A673 (cell line): ENCODE data around the gene MYF5. TPM values are rescaled to one million over a fixed set of nuclear protein-coding genes. Genes with fewer than 3 reads are reported as not detected.

Source experiments
- BruUV-seq: library from RNA; stranded (reverse); fragments of 400-500 nt; replicated peaks from 2 replicates; lab custom pipeline; 2021; lab: Mats Ljungman, UMichigan
- CTCF ChIA-PET: fragments of 300-600 bp; sonication (Branson Sonifier 250); formaldehyde crosslinking; loops from one replicate; lab custom pipeline; 2022; ENCODE audit warnings: antibody characterized with exemption; lab: Charles Lee
- POLR2A ChIA-PET: fragments of 300-600 bp; sonication (Branson Sonifier 250); formaldehyde crosslinking; loops from one replicate; lab custom pipeline; 2022; ENCODE audit warnings: antibody characterized with exemption; ENCODE audit not compliant: low non-redundant PET; lab: Charles Lee
- DNase-seq: peaks from one replicate; pipeline ENCODE4 v3.0.0-alpha.2; 2015; ENCODE audit warnings: low spot score
- H3K27ac ChIP-seq: fragments of 200-600 bp; sonication (generic); 2 replicates; pipeline ENCODE4 v1.5.1; 2016; ENCODE audit warnings: mixed run types, low read depth, mild to moderate bottlenecking, mixed read lengths, antibody characterized with exemption, low read length; ENCODE audit not compliant: poor library complexity, severe bottlenecking
- H3K27me3 ChIP-seq: fragments of 200-600 bp; sonication (generic); replicated peaks from 2 replicates; pipeline ENCODE4 v1.6.1; 2017; ENCODE audit warnings: mixed run types, low read depth, mild to moderate bottlenecking, mixed read lengths, antibody characterized with exemption, low read length; ENCODE audit not compliant: insufficient read depth, poor library complexity
- H3K36me3 ChIP-seq: fragments of 200-600 bp; sonication (generic); 2 replicates; pipeline ENCODE4 v1.6.1; 2016; ENCODE audit warnings: mixed run types, mild to moderate bottlenecking, mixed read lengths, antibody characterized with exemption, low read length; ENCODE audit not compliant: insufficient read depth, poor library complexity, severe bottlenecking
- H3K4me1 ChIP-seq: fragments of 200-600 bp; sonication (generic); 2 replicates; pipeline ENCODE4 v1.6.1; 2017; ENCODE audit warnings: mixed run types, mild to moderate bottlenecking, mixed read lengths, antibody characterized with exemption, low read length; ENCODE audit not compliant: insufficient read depth, poor library complexity, severe bottlenecking
- H3K4me3 ChIP-seq: fragments of 200-600 bp; sonication (generic); 2 replicates; pipeline ENCODE4 v1.5.1; 2016; ENCODE audit warnings: low read depth, mixed run types, mild to moderate bottlenecking, mixed read lengths, low read length; ENCODE audit not compliant: poor library complexity, severe bottlenecking
- H3K9me3 ChIP-seq: fragments of 200-600 bp; sonication (generic); 2 replicates; pipeline ENCODE4 v1.6.1; 2016; ENCODE audit warnings: mixed run types, low read depth, mild to moderate bottlenecking, mixed read lengths, antibody characterized with exemption, low read length; ENCODE audit not compliant: poor library complexity, severe bottlenecking
- EZH2 ChIP-seq: fragments of 200-600 bp; sonication (generic); IDR thresholded peaks from 2 replicates; pipeline ENCODE4 v1.6.1; 2017; ENCODE audit warnings: borderline replicate concordance, low read depth, mild to moderate bottlenecking, mixed read lengths, antibody characterized with exemption, low read length; ENCODE audit not compliant: poor library complexity, severe bottlenecking
- intact Hi-C: fragments of 100-400 bp; cut with micrococcal nuclease; formaldehyde crosslinking; loops from one replicate; pipeline ENCODE4 v1.10.0; 2022; ENCODE audit not compliant: unreplicated experiment
- total RNA-seq: library from RNA; stranded (reverse); gene quantifications from 2 replicates; pipeline ENCODE4 v1.2.3, GENCODE V29; 2021
- TF ChIP-seq, protein P1 (sequence below): fragments of 300-800, 200-600 bp; sonication (generic); conservative IDR thresholded peaks from 2 replicates; pipeline ENCODE4 v1.5.1; 2017; ENCODE audit warnings: low read depth, mild to moderate bottlenecking, antibody characterized with exemption, low read length, moderate library complexity, mixed read lengths

Gene MYF5
- total RNA-seq, 1 experiment from 2014 or later: not detected

- POLR2A ChIA-PET: no interaction called here
- no peak overlapping the region for H3K4me3 ChIP-seq
- no TSS peak for BruUV-seq
- peaks cover 7% of the 10 kb centered on the region for H3K4me1 ChIP-seq
- no peak for DNase-seq
- H3K27me3 ChIP-seq: no peaks in the 10 kb centered on the region
- no peaks in the 10 kb centered on the region for H3K9me3 ChIP-seq
- intact Hi-C loops: loop anchor here (2.0 to 10.0 kb wide), 2 partner anchors 451 to 493 kb away; no protein-coding TSS in a partner anchor
- H3K36me3 ChIP-seq: no peaks in the 10 kb centered on the region
- CTCF ChIA-PET: no interaction called here
- TF ChIP-seq EZH2: no peak
- TF ChIP-seq, protein P1, sequence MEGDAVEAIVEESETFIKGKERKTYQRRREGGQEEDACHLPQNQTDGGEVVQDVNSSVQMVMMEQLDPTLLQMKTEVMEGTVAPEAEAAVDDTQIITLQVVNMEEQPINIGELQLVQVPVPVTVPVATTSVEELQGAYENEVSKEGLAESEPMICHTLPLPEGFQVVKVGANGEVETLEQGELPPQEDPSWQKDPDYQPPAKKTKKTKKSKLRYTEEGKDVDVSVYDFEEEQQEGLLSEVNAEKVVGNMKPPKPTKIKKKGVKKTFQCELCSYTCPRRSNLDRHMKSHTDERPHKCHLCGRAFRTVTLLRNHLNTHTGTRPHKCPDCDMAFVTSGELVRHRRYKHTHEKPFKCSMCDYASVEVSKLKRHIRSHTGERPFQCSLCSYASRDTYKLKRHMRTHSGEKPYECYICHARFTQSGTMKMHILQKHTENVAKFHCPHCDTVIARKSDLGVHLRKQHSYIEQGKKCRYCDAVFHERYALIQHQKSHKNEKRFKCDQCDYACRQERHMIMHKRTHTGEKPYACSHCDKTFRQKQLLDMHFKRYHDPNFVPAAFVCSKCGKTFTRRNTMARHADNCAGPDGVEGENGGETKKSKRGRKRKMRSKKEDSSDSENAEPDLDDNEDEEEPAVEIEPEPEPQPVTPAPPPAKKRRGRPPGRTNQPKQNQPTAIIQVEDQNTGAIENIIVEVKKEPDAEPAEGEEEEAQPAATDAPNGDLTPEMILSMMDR: no peak
- H3K27ac ChIP-seq: no peak overlapping the region
Measured at GRCh38 chr12:80766210-80766609, 49.5 kb downstream of the MYF5 start.

DNA sequence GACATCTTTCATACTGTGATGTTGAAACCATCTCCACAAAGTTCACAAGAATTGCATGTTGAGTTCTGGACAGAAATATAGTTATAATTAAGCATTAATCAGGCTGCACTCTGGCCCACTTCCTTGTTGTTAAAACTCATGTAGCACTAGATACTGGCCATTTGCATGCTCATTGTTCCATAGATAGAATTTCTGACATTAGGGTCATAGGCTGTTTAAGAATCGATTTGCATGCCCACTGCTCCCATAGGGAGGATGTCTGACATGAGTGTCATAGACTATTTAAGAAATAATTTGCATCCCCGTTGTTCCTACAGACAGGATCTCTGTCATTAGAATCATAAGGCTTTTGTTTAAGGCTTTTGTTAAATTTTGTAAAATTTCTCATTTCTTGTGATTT is 50.2 kb downstream of the MYF5 start:
- Histone ChIP-seq H3K9me3 (no peaks in the 10 kb centered on the region), H3K36me3 (no peaks in the 10 kb centered on the region), H3K27ac (no peak overlapping the region), H3K27me3 (no peaks in the 10 kb centered on the region), H3K4me3 (no peak overlapping the region), H3K4me1 (peaks cover 7% of the 10 kb centered on the region)
- no peak for DNase-seq
- intact Hi-C loops: loop anchor here (2.0 to 10.0 kb wide), 2 partner anchors 452 to 492 kb away; no protein-coding TSS in a partner anchor
- BruUV-seq: no TSS peak
- POLR2A ChIA-PET: interaction anchor here (0.7 kb wide), 1 partner anchor 606 kb away, joined by 4 read pairs; no protein-coding TSS in a partner anchor
- TF ChIP-seq, protein P1: no peak
- TF ChIP-seq EZH2: no peak
- CTCF ChIA-PET: no interaction called here

Other genes with a start within 250 kb of the MYF5 start
- gene MYF6, start 9.3 kb upstream of the MYF5 start, total RNA-seq: not detected in 2 replicates
- 10.0 and 10.7 TPM in 2 replicates for gene LIN7A, start 221.0 kb downstream of the MYF5 start, total RNA-seq